T-cell (primary cell): ENCODE measurements around the gene FIZ1. TPM values are rescaled to one million over a fixed set of nuclear protein-coding genes. Genes with fewer than 3 reads are reported as not detected.

Source experiments
- ATAC-seq, 4 experiments: fragments of 200-7000 bp in 3 of 4; fragments of 150-1000 bp in 1 of 4; cut with Tn5 transposase; replicated peaks in 1 of 4; 1 replicate in 3 of 4; 2 replicates in 1 of 4; pipeline ENCODE4 v1.10.0; 2021; ENCODE audit warnings: moderate library complexity in 3 of 4, mild to moderate bottlenecking in 2 of 4, moderate number of reproducible peaks in 1 of 4
- CTCF ChIA-PET, 2 donors: fragments of 300-600 bp; sonication (Branson Sonifier 250); formaldehyde crosslinking; loops; one replicate each; lab custom pipeline; 2022; ENCODE audit warnings: antibody characterized with exemption in 2 of 2; lab: Charles Lee
- POLR2A ChIA-PET, 2 donors: fragments of 300-600 bp; sonication (Branson Sonifier 250); formaldehyde crosslinking; loops; one replicate each; lab custom pipeline; 2022; ENCODE audit warnings: antibody characterized with exemption in 2 of 2; lab: Charles Lee
- DNase-seq, 35 experiments: peaks; one replicate each; pipeline versions ENCODE4 v3.0.0 to v3.0.0-alpha.2; 2013 to 2023
- H3K27ac ChIP-seq: one replicate; pipeline ENCODE4 v1.5.1; 2013; ENCODE audit warnings: low read length
- H3K27me3 ChIP-seq, 2 experiments: replicated peaks in 1 of 2; 1 replicate in 1 of 2; 2 replicates in 1 of 2; pipeline versions ENCODE4 v1.6.1 to v1.7.0; 2013; ENCODE audit warnings: low read length in 1 of 2, mixed read lengths in 1 of 2; ENCODE audit not compliant: control insufficient read depth in 2 of 2, insufficient read depth in 2 of 2; ENCODE audit errors: extremely low read depth in 1 of 2
- H3K36me3 ChIP-seq, 2 donors: 1 replicate in 1 of 2; 2 replicates in 1 of 2; pipeline versions ENCODE4 v1.6.1 to v1.7.0; 2013; ENCODE audit warnings: low read length in 1 of 2; ENCODE audit not compliant: control insufficient read depth in 2 of 2, insufficient read depth in 1 of 2; ENCODE audit errors: extremely low read depth in 1 of 2
- H3K4me1 ChIP-seq, 2 experiments: 1 replicate in 1 of 2; 2 replicates in 1 of 2; pipeline versions ENCODE4 v1.6.1 to v1.7.0; 2013; ENCODE audit warnings: low read length in 2 of 2, mixed read lengths in 1 of 2; ENCODE audit not compliant: insufficient read depth in 2 of 2, control insufficient read depth in 1 of 2; ENCODE audit errors: extremely low read depth in 1 of 2
- H3K4me3 ChIP-seq, 2 donors: 1 replicate in 1 of 2; 2 replicates in 1 of 2; pipeline versions ENCODE4 v1.5.1 to v1.7.0; 2013; ENCODE audit warnings: mild to moderate bottlenecking in 2 of 2, low read length in 1 of 2, moderate library complexity in 1 of 2; ENCODE audit not compliant: control insufficient read depth in 1 of 2; ENCODE audit errors: extremely low read depth in 1 of 2
- H3K9me3 ChIP-seq: 2 replicates; pipeline ENCODE4 v1.7.0; 2013
- H3K27ac Mint-ChIP-seq, 2 donors: one replicate each; pipeline ENCODE4 v1.8.0; 2020 to 2021; ENCODE audit warnings: mild to moderate bottlenecking in 2 of 2, mixed read lengths in 2 of 2
- H3K27me3 Mint-ChIP-seq, 2 donors: one replicate each; pipeline ENCODE4 v1.8.0; 2021 to 2022; ENCODE audit warnings: mixed read lengths in 2 of 2
- H3K36me3 Mint-ChIP-seq: one replicate; pipeline ENCODE4 v1.8.0; 2021; ENCODE audit warnings: mixed read lengths
- H3K4me1 Mint-ChIP-seq, 3 donors: one replicate each; pipeline ENCODE4 v1.8.0; 2020 to 2022; ENCODE audit warnings: mixed read lengths in 3 of 3, mild to moderate bottlenecking in 1 of 3
- H3K4me3 Mint-ChIP-seq, 3 donors: one replicate each; pipeline ENCODE4 v1.8.0; 2020 to 2022; ENCODE audit warnings: mild to moderate bottlenecking in 3 of 3, mixed read lengths in 3 of 3, moderate library complexity in 3 of 3
- H3K9me3 Mint-ChIP-seq, 3 donors: one replicate each; pipeline ENCODE4 v1.8.0; 2020 to 2022; ENCODE audit warnings: mixed read lengths in 3 of 3
- WGBS: methylation state at CpG from one replicate; pipeline ENCODE4 v1.1.5; 2013; ENCODE audit warnings: missing lambda C conversion rate; ENCODE audit not compliant: insufficient coverage; 5-methylcytosine and 5-hydroxymethylcytosine counted together
- total RNA-seq, 35 experiments: library from RNA in 6 of 35; stranded (reverse) in 6 of 35; fragments of 120-200 nt in 1 of 35; gene quantifications; one replicate each; pipeline versions ENCODE4 v1.2.1 to v1.2.4 and lab custom pipeline; 2013 to 2026

Gene FIZ1
- total RNA-seq, 5 donors from 2014 or later (not counting 1 experiment from before 2014, with no cell fraction given) = 9.8 to 27.7 (median 19.0) TPM

DNA sequence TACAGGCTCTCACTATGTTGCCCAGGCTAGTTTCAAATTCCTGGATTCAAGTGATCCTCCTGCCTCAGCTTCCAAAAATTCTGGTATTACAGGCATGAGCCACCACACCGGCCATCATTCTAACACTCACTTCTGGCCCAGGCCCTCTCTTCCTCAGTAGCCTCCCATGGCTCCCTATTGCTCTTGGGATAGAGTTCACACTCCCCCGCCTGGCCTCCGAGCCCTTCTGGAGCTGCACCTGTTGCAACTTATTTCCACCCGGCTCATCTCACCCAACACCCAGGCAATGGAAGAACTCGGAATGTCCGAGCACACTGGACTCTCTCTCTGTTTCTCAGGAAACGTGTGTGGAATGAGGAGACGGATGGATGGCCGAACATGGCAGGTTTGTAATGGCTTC, 45.0 kb downstream of the FIZ1 start:
- Histone ChIP-seq H3K4me1 (no peaks in the 10 kb centered on the region), H3K36me3 (no peaks in the 10 kb centered on the region), H3K27me3 (peaks cover 0 to 18% of the 10 kb centered on the region in 2 experiments), H3K27ac (no peak overlapping the region), H3K9me3 (no peaks in the 10 kb centered on the region), H3K4me3 (no peak overlapping the region)
- no peak for ATAC-seq
- CTCF ChIA-PET = no interaction called here
- WGBS = 95% methylated on average over 2 of the region's 9 CpGs
- Mint-ChIP-seq H3K4me1 (no peaks in the 10 kb centered on the region), H3K4me3 (no peak overlapping the region), H3K9me3 (no peaks in the 10 kb centered on the region), H3K27ac (no peak overlapping the region), H3K27me3 (peaks cover 3 to 14% of the 10 kb centered on the region in 2 donors), H3K36me3 (no peaks in the 10 kb centered on the region)
- no peak for DNase-seq
- POLR2A ChIA-PET = no interaction called here

- H3K36me3 ChIP-seq = no peaks in the 10 kb centered on the region
- no peaks in the 10 kb centered on the region for H3K9me3 ChIP-seq
- ChIA-PET CTCF (no interaction called here), POLR2A (no interaction called here)
- ATAC-seq (no peak), DNase-seq (no peak)
- 70% methylated on average over 6 of the region's 13 CpGs for WGBS
- no peak overlapping the region for H3K4me3 Mint-ChIP-seq
- no peaks in the 10 kb centered on the region for H3K36me3 Mint-ChIP-seq
- no peak overlapping the region for H3K27ac ChIP-seq
- peaks cover 3 to 15% of the 10 kb centered on the region in 2 donors for H3K27me3 Mint-ChIP-seq
- no peaks in the 10 kb centered on the region for H3K4me1 ChIP-seq
- no peak overlapping the region for H3K4me3 ChIP-seq
- no peaks in the 10 kb centered on the region for H3K9me3 Mint-ChIP-seq
- no peak overlapping the region for H3K27ac Mint-ChIP-seq
- peaks cover 0 to 20% of the 10 kb centered on the region in 2 experiments for H3K27me3 ChIP-seq
- H3K4me1 Mint-ChIP-seq = no peaks in the 10 kb centered on the region
Observed at GRCh38 chr19:55553217-55554182, 45.8 kb downstream of the FIZ1 start.

- ATAC-seq (no peak), DNase-seq (no peak)
- H3K27ac ChIP-seq = no peak overlapping the region
- peaks cover 0 to 20% of the 10 kb centered on the region in 2 experiments for H3K27me3 ChIP-seq
- H3K4me1 ChIP-seq = no peaks in the 10 kb centered on the region
- Mint-ChIP-seq H3K36me3 (no peaks in the 10 kb centered on the region), H3K9me3 (no peaks in the 10 kb centered on the region), H3K4me3 (no peak overlapping the region), H3K27ac (no peak overlapping the region), H3K4me1 (no peaks in the 10 kb centered on the region), H3K27me3 (peaks cover 8 to 24% of the 10 kb centered on the region in 2 donors)
- H3K4me3 ChIP-seq = no peak overlapping the region
- CTCF ChIA-PET = no interaction called here
- POLR2A ChIA-PET = no interaction called here
- no peaks in the 10 kb centered on the region for H3K9me3 ChIP-seq
- H3K36me3 ChIP-seq = no peaks in the 10 kb centered on the region
- WGBS = 74% methylated on average over 7 of the region's 13 CpGs
Observed at GRCh38 chr19:55552620-55553019, 46.7 kb downstream of the FIZ1 start.

- Mint-ChIP-seq H3K27ac (no peak overlapping the region), H3K27me3 (peaks cover 12 to 27% of the 10 kb centered on the region in 2 donors)
- WGBS = 100% methylated on average over 1 of the region's 5 CpGs
Observed at GRCh38 chr19:55552206-55552605, 47.1 kb downstream of the FIZ1 start.

GRCh38 chr19:55550321-55550650, 49.0 kb downstream of the FIZ1 start:
- Mint-ChIP-seq H3K27ac (no peak overlapping the region), H3K4me3 (no peak overlapping the region), H3K27me3 (peaks cover 21 to 41% of the 10 kb centered on the region in 2 donors), H3K36me3 (no peaks in the 10 kb centered on the region), H3K9me3 (no peaks in the 10 kb centered on the region), H3K4me1 (no peaks in the 10 kb centered on the region)
- WGBS = no CpG with 5 or more reads among the region's 7 CpGs
- Histone ChIP-seq H3K4me3 (no peak overlapping the region), H3K36me3 (no peaks in the 10 kb centered on the region), H3K27me3 (peaks cover 0 to 43% of the 10 kb centered on the region in 2 experiments), H3K9me3 (no peaks in the 10 kb centered on the region), H3K4me1 (no peaks in the 10 kb centered on the region), H3K27ac (no peak overlapping the region)
- ATAC-seq (no peak), DNase-seq (no peak)
- ChIA-PET CTCF (no interaction called here), POLR2A (no interaction called here)

More at GRCh38 chr19:55552206-55552605, 47.1 kb downstream of the FIZ1 start:
- Mint-ChIP-seq H3K36me3 (no peaks in the 10 kb centered on the region), H3K4me1 (no peaks in the 10 kb centered on the region), H3K4me3 (no peak overlapping the region), H3K9me3 (no peaks in the 10 kb centered on the region)
- no peak for DNase-seq
- Histone ChIP-seq H3K27me3 (peaks cover 0 to 24% of the 10 kb centered on the region in 2 experiments), H3K4me3 (no peak overlapping the region), H3K36me3 (no peaks in the 10 kb centered on the region), H3K27ac (no peak overlapping the region), H3K4me1 (no peaks in the 10 kb centered on the region), H3K9me3 (no peaks in the 10 kb centered on the region)
- POLR2A ChIA-PET = interaction anchor here in 1 of 2 donors (0.7 kb wide), 1 partner anchor 915 kb away, joined by 5 read pairs; no protein-coding TSS in a partner anchor
- CTCF ChIA-PET = interaction anchor here in 1 of 2 donors (0.7 kb wide), 1 partner anchor 71 kb away, joined by 8 read pairs; no protein-coding TSS in a partner anchor
- no peak for ATAC-seq

DNA sequence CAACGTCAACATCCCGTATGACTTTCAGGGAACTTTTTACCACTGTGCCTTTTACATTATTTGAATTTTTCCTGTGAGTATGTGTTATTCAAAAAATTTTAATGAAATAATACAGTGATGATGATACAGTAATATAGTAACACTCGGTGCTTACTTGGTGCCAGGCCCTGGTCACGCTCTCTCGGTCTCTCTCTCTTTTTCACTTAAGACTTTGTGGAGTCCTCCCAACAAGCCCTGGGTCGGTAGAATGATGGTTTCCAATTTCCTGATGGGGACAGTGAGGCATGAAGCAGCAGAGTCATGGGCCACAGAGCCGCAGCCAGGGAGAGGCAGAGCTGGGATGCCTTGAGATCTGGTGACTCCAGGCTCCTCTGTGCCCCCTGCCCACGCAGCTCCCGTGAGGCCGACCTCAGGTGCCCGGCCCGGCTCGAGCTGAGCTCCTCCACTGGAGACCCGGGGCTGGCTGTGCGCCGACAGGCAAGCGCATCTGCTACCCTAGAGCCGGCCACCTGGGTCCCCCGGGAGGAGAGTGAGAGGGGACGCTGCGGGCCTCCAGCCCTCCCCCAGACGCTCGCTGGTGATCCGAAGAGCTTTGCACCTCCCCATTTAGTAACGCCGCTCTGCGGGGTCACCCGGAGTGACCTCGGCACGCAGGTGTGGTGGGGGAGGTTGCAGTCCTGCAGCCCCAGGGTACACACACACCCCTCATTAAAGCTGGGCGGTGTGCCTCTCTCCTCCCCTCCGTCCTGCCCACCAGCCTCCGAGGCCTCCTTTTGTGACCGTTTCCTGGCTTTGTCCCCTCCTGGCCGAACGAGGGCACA, 49.6 kb downstream of the FIZ1 start:
- WGBS = 79% methylated on average over 21 of the region's 36 CpGs
- no peaks in the 10 kb centered on the region for H3K36me3 Mint-ChIP-seq
- CTCF ChIA-PET = no interaction called here

More for the DNA sequence above, 49.6 kb downstream of the FIZ1 start:
- H3K9me3 Mint-ChIP-seq = no peaks in the 10 kb centered on the region
- no peaks in the 10 kb centered on the region for H3K36me3 ChIP-seq
- H3K4me1 Mint-ChIP-seq = no peaks in the 10 kb centered on the region
- H3K4me3 ChIP-seq = no peak overlapping the region
- H3K27me3 ChIP-seq = peaks cover 0 to 45% of the 10 kb centered on the region in 2 experiments
- H3K9me3 ChIP-seq = no peaks in the 10 kb centered on the region
- H3K27me3 Mint-ChIP-seq = peaks cover 21 to 43% of the 10 kb centered on the region in 2 donors
- H3K27ac Mint-ChIP-seq = no peak overlapping the region
- DNase-seq (no peak), ATAC-seq (no peak)
- no peak overlapping the region for H3K4me3 Mint-ChIP-seq
- no peaks in the 10 kb centered on the region for H3K4me1 ChIP-seq
- no peak overlapping the region for H3K27ac ChIP-seq
- POLR2A ChIA-PET = no interaction called here
